Measurements from ENCODE around the gene YAP1. TPM values are rescaled to one million over a fixed set of nuclear protein-coding genes. Genes with fewer than 3 reads are reported as not detected.

YAP1 gene
- total and polyA plus RNA-seq, 2 of the 4 experiments (the other 2 are of a cell fraction), result 121 to 251 TPM

- Histone ChIP-seq H3K23ac (ENCODE audit: low read depth, low read length) (no peak overlapping the region), H4K20me1 (ENCODE audit: insufficient read depth, low read length) (no peaks in the 10 kb centered on the region), H3K27me3 (ENCODE audit: control insufficient read depth, insufficient read depth, low read length) (no peaks in the 10 kb centered on the region), H2AFZ (replicated peaks; ENCODE audit: low read length, poor library complexity) (peak overlapping the region; percentile 53), H4K5ac (ENCODE audit: low read depth, low read length) (no peak overlapping the region), H4K8ac (ENCODE audit: low read depth in 2 of 2, low read length in 2 of 2) (peak overlapping the region in 1 of 2 experiments; percentile 28; a peak in 1 of 4 replicates), H3K4me3 (ENCODE audit: insufficient read depth, low read depth, low read length) (no peak overlapping the region), H4K91ac (ENCODE audit: insufficient read depth, low read depth, low read length) (0 out of 2 replicates have a peak overlapping the region, but pooled peaks have one; percentile 13), H3K9me1 (ENCODE audit: insufficient read depth, low read length) (peaks cover 5% of the 10 kb centered on the region; the same call in 1 of the 2 replicates), H3K36me3 (ENCODE audit: control insufficient read depth, insufficient read depth, low read length) (no peaks in the 10 kb centered on the region), H3K27ac (ENCODE audit: insufficient read depth, low read length) (no peak overlapping the region), H3K4me1 (ENCODE audit: control insufficient read depth, insufficient read depth, low read length) (peaks cover 6% of the 10 kb centered on the region), H3K79me1 (ENCODE audit: low read depth in 1 of 2, low read length in 2 of 2) (no peaks in the 10 kb centered on the region), H2BK5ac (ENCODE audit: low read depth, low read length, poor library complexity, severe bottlenecking) (no peak overlapping the region), H3K14ac (replicated peaks; ENCODE audit: low read depth, low read length) (peak overlapping the region; percentile 60), H2BK15ac (ENCODE audit: low read depth, low read length) (no peak overlapping the region; the same call in 2 of the 3 replicates), H3K4ac (ENCODE audit: low read depth, low read length) (0 out of 2 replicates have a peak overlapping the region, but pooled peaks have one; percentile 4), H2BK20ac (ENCODE audit: low read depth, low read length) (no peak overlapping the region), H2AK5ac (ENCODE audit: low read depth, low read length) (peak overlapping the region; percentile 36), H2AK9ac (replicated peaks; ENCODE audit: low read depth, low read length, poor library complexity) (no peak overlapping the region), H2BK120ac (ENCODE audit: low read depth, low read length) (no peak overlapping the region; the same call in 1 of the 2 replicates), H3K4me2 (ENCODE audit: low read depth, low read length) (no peak overlapping the region), H3K9me3 (ENCODE audit: control insufficient read depth, insufficient read depth, low read length) (no peaks in the 10 kb centered on the region), H3K9ac (ENCODE audit: low read depth, low read length) (no peak overlapping the region), H3K56ac (ENCODE audit: extremely low read depth, insufficient read depth, low read length) (no peak overlapping the region), H3K18ac (ENCODE audit: low read depth, low read length) (no peak overlapping the region)
- no peak for DNase-seq
- ChIA-PET POLR2A (ENCODE audit: unreplicated experiment) (no interaction called here), CTCF (interaction anchor here (0.6 to 1.2 kb wide), 2 partner anchors 11 to 417 kb away, joined by 3 to 4 read pairs; no protein-coding TSS in a partner anchor)
- WGBS, 2 experiments (ENCODE audit: extremely low coverage in 2 of 2, insufficient read length in 1 of 2), result 8% methylated on average over 2 of the region's 3 CpGs; no CpG with 5 or more reads in 1 of the 2 experiments
- no TSS peak for BruUV-seq (replicated peaks)
- ATAC-seq (ENCODE audit: low read depth), result no peak; the same call in 1 of the 2 replicates
- in situ Hi-C loops (cut with MboI; ENCODE audit: low sequenced_read_pairs), result loop anchor here (25.0 kb wide), 1 partner anchor 111 kb away; no protein-coding TSS in a partner anchor
- dilution Hi-C loops (cut with HindIII; ENCODE audit: low sequenced_read_pairs, unreplicated experiment), result no loop called here
- TF ChIP-seq RAD21 (IDR thresholded peaks at IDR 0.05; ENCODE audit: low read length) (no peak), MXI1 (IDR thresholded peaks at IDR 0.05; ENCODE audit: borderline replicate concordance, low read depth, low read length) (no peak), SMC3 (IDR thresholded peaks at IDR 0.05; ENCODE audit: low read depth, low read length) (no peak), POLR2A (IDR thresholded peaks at IDR 0.05; ENCODE audit: low read depth, low read length) (no peak), RCOR1 (IDR thresholded peaks at IDR 0.05; ENCODE audit: insufficient replicate concordance, low read length) (no peak), CTCF (conservative IDR thresholded peaks at IDR 0.05; ENCODE audit: low read depth, low read length) (no peak)
- TF ChIP-seq, protein P1, sequence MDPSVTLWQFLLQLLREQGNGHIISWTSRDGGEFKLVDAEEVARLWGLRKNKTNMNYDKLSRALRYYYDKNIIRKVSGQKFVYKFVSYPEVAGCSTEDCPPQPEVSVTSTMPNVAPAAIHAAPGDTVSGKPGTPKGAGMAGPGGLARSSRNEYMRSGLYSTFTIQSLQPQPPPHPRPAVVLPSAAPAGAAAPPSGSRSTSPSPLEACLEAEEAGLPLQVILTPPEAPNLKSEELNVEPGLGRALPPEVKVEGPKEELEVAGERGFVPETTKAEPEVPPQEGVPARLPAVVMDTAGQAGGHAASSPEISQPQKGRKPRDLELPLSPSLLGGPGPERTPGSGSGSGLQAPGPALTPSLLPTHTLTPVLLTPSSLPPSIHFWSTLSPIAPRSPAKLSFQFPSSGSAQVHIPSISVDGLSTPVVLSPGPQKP (IDR thresholded peaks at IDR 0.05; ENCODE audit: borderline replicate concordance, low read depth, low read length), result no peak
- intact Hi-C loops (cut with micrococcal nuclease), result no loop called here
These were observed 166.5 kb downstream of the YAP1 start for GRCh38 chr11:102276783-102277182.
